ENCODE data around the gene ZNF335. TPM values are rescaled to one million over a fixed set of nuclear protein-coding genes. Genes with fewer than 3 reads are reported as not detected.

Gene ZNF335
- polyA plus RNA-seq, 3 donors from 2014 or later: 7.1 to 17.9 (median 9.6) TPM

GRCh38 chr20:45948742-45949541 is 23.1 kb downstream of the ZNF335 start:
- Mint-ChIP-seq H3K27ac (peak overlapping the region; percentile 6 to 76 (median 71)), H3K36me3 (peaks cover 6 to 30% (median 14%) of the 10 kb centered on the region in 3 donors), H3K4me3 (no peak overlapping the region), H3K4me1 (peaks cover 32 to 57% of the 10 kb centered on the region in 2 donors), H3K27me3 (ENCODE audit: low read depth in 3 of 3) (peaks cover 14 to 17% (median 15%) of the 10 kb centered on the region in 3 donors), H3K9me3 (no peaks in the 10 kb centered on the region)
- no peak for DNase-seq

DNA sequence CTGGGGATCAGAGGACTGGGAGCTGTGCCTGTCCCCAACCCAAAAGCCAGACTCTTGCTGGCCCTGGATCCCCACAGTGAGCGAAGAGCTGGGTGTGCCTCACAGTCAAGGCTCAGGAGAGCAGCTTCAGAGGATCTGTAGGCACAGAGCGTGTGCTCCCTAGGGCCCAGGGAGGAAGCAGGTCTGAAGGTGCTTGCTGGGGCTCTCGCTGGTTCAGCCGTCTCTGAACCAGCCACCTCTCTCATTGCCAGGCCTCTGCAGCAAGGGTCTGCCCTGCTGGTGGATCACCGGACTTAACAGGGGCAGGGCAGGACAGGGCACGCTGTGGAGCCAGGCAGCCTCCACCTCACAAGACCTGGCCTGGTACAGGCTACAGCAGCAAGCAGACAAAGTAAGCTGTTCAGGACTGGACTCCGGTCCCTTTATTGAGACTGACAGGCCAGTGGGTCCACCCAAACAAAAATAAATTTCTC is 23.7 kb downstream of the ZNF335 start:
- Mint-ChIP-seq H3K27me3 (ENCODE audit: low read depth in 3 of 3) (peaks cover 14 to 16% (median 15%) of the 10 kb centered on the region in 3 donors), H3K27ac (peak overlapping the region in 5 of 6 donors; percentile 28 to 97 (median 45)), H3K4me3 (no peak overlapping the region), H3K9me3 (no peaks in the 10 kb centered on the region), H3K36me3 (peaks cover 8 to 32% (median 16%) of the 10 kb centered on the region in 3 donors), H3K4me1 (peaks cover 37 to 63% of the 10 kb centered on the region in 2 donors)
- no peak for DNase-seq

- H3K4me3 Mint-ChIP-seq: peak overlapping the region in 1 of 5 donors; percentile 25
- peaks cover 13 to 16% (median 15%) of the 10 kb centered on the region in 3 donors for H3K27me3 Mint-ChIP-seq (ENCODE audit: low read depth in 3 of 3)
- H3K36me3 Mint-ChIP-seq: peaks cover 8 to 36% (median 16%) of the 10 kb centered on the region in 3 donors
- peak overlapping the region; percentile 68 to 97 (median 92) for H3K27ac Mint-ChIP-seq
- peaks cover 37 to 64% of the 10 kb centered on the region in 2 donors for H3K4me1 Mint-ChIP-seq
- no peaks in the 10 kb centered on the region for H3K9me3 Mint-ChIP-seq
- no peak for DNase-seq
Measured at GRCh38 chr20:45947110-45947866, 24.7 kb downstream of the ZNF335 start.

DNA sequence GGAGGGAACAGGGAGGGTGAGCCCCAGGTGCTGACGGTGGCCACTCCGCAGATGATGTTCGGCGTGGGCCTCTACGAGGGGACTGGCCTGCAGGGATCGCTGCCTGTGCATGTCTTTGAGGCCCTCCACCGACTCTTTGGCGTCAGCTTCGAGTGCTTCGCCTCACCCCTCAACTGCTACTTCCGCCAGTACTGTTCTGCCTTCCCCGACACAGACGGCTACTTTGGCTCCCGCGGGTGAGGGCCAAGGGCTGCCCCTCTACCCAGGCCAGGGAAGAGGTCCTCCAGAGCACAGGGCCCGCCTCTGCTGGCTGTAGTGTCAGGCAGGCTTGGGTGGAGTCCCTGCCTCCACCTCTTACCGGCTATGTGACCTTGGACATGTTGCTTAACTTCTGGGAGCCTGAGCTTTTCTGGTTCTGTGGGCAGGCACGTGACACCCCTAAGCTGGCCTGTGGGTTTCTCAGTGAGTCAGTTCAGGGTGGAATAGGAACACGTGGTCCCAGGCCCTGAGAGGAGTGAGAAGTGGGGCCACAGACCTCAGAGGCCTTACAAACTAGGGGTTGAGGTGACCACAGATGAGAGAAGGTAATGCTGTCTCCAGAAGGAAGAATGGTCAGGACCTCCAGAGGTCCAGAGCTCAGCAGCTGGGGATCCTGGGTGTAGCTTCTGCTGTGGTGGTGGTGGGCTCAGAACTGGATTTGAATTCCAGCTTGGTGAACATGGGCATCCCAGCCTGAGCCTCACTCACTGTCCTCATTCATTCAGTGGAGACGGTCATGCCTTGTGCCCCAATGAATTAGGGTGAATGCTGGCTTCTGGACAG is 25.6 kb downstream of the ZNF335 start:
- Mint-ChIP-seq H3K4me1 (peaks cover 37 to 61% of the 10 kb centered on the region in 2 donors), H3K27me3 (ENCODE audit: low read depth in 3 of 3) (peaks cover 8 to 13% (median 11%) of the 10 kb centered on the region in 3 donors), H3K36me3 (peaks cover 8 to 31% (median 16%) of the 10 kb centered on the region in 3 donors), H3K4me3 (peak overlapping the region; percentile 59 to 83 (median 77)), H3K9me3 (no peaks in the 10 kb centered on the region), H3K27ac (peak overlapping the region; percentile 88 to 97 (median 92))
- peak; percentile 70 to 92 (median 92) for DNase-seq

GRCh38 chr20:45945678-45946148 is 26.3 kb downstream of the ZNF335 start:
- Mint-ChIP-seq H3K36me3 (peaks cover 8 to 31% (median 16%) of the 10 kb centered on the region in 3 donors), H3K9me3 (no peaks in the 10 kb centered on the region), H3K4me1 (peaks cover 37 to 61% of the 10 kb centered on the region in 2 donors), H3K4me3 (peak overlapping the region; percentile 59 to 83 (median 77)), H3K27ac (peak overlapping the region; percentile 88 to 97 (median 92)), H3K27me3 (ENCODE audit: low read depth in 3 of 3) (peaks cover 8 to 13% (median 11%) of the 10 kb centered on the region in 3 donors)
- peak in 2 of 3 donors; percentile 40 to 45 for DNase-seq

DNA sequence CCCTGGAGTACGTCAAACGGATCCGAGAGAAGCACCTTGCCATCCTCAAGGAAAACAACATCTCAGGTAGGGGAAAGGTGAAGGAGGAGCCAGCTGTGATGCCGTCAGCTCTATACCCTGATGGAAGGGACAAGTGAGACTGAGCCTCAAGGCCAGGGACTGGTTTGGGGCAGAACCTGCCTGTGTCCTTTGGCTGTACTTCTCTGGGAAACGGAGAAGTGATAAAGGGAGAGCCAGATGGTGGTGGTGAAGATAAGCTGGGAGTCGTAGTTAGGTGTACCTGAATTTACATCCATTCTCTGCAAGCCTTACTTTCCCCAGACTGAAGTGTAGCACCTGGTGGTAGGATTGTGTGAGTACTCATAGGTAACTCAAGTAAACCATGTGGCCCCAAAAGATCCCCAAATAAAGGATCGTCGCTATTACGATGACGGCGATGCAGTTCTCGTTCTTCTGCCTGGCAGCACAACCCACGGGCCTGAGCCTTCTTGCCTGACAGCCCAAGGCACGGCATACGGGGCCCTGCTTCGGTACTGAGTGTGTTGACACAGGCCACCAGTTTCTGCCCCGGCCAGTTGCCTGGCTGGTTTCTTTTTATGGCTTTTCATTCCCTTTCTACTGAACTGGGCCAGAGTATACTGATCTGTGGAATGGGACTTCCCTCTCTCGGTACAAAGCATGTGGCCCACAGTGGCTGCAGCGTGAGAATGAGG is 26.9 kb downstream of the ZNF335 start:
- Mint-ChIP-seq H3K9me3 (no peaks in the 10 kb centered on the region), H3K4me1 (peaks cover 37 to 58% of the 10 kb centered on the region in 2 donors), H3K27ac (peak overlapping the region; percentile 88 to 97 (median 92)), H3K4me3 (peak overlapping the region; percentile 18 to 83 (median 77)), H3K27me3 (ENCODE audit: low read depth in 3 of 3) (peaks cover 8 to 13% (median 11%) of the 10 kb centered on the region in 3 donors), H3K36me3 (peaks cover 10 to 34% (median 16%) of the 10 kb centered on the region in 3 donors)
- DNase-seq: no peak

GRCh38 chr20:45944151-45944964 is 27.6 kb downstream of the ZNF335 start:
- Mint-ChIP-seq H3K27ac (peak overlapping the region; percentile 84 to 97 (median 92)), H3K36me3 (peaks cover 15 to 40% (median 23%) of the 10 kb centered on the region in 3 donors), H3K4me1 (peaks cover 37 to 56% of the 10 kb centered on the region in 2 donors), H3K4me3 (peak overlapping the region in 4 of 5 donors; percentile 59 to 83 (median 72)), H3K27me3 (ENCODE audit: low read depth in 3 of 3) (peaks cover 8 to 13% (median 11%) of the 10 kb centered on the region in 3 donors), H3K9me3 (no peaks in the 10 kb centered on the region)
- DNase-seq: peak in 2 of 3 donors; percentile 45 to 67

- peak overlapping the region in 2 of 5 donors; percentile 59 to 67 for H3K4me3 Mint-ChIP-seq
- peaks cover 16 to 42% (median 23%) of the 10 kb centered on the region in 3 donors for H3K36me3 Mint-ChIP-seq
- peaks cover 37 to 50% of the 10 kb centered on the region in 2 donors for H3K4me1 Mint-ChIP-seq
- no peaks in the 10 kb centered on the region for H3K9me3 Mint-ChIP-seq
- no peak for DNase-seq
- H3K27ac Mint-ChIP-seq: peak overlapping the region; percentile 84 to 97 (median 92)
- peaks cover 8 to 13% (median 11%) of the 10 kb centered on the region in 3 donors for H3K27me3 Mint-ChIP-seq (ENCODE audit: low read depth in 3 of 3)
Measured at GRCh38 chr20:45943613-45944012, 28.4 kb downstream of the ZNF335 start.

GRCh38 chr20:45940469-45940868 is 31.5 kb downstream of the ZNF335 start:
- Mint-ChIP-seq H3K27me3 (ENCODE audit: low read depth in 3 of 3) (peaks cover 0 to 7% (median 5%) of the 10 kb centered on the region in 3 donors), H3K4me1 (peaks cover 42% of the 10 kb centered on the region in 2 donors), H3K9me3 (no peaks in the 10 kb centered on the region), H3K27ac (peak overlapping the region in 1 of 6 donors; percentile 34), H3K36me3 (peaks cover 20 to 42% (median 21%) of the 10 kb centered on the region in 3 donors), H3K4me3 (no peak overlapping the region)
- DNase-seq: no peak

GRCh38 chr20:45940053-45940452 is 31.9 kb downstream of the ZNF335 start:
- Mint-ChIP-seq H3K27ac (peak overlapping the region in 2 of 6 donors; percentile 31 to 34), H3K4me1 (peaks cover 42% of the 10 kb centered on the region in 2 donors), H3K27me3 (ENCODE audit: low read depth in 3 of 3) (peaks cover 4 to 9% (median 8%) of the 10 kb centered on the region in 3 donors), H3K9me3 (no peaks in the 10 kb centered on the region), H3K36me3 (peaks cover 20 to 41% (median 21%) of the 10 kb centered on the region in 3 donors), H3K4me3 (no peak overlapping the region)
- no peak for DNase-seq

DNA sequence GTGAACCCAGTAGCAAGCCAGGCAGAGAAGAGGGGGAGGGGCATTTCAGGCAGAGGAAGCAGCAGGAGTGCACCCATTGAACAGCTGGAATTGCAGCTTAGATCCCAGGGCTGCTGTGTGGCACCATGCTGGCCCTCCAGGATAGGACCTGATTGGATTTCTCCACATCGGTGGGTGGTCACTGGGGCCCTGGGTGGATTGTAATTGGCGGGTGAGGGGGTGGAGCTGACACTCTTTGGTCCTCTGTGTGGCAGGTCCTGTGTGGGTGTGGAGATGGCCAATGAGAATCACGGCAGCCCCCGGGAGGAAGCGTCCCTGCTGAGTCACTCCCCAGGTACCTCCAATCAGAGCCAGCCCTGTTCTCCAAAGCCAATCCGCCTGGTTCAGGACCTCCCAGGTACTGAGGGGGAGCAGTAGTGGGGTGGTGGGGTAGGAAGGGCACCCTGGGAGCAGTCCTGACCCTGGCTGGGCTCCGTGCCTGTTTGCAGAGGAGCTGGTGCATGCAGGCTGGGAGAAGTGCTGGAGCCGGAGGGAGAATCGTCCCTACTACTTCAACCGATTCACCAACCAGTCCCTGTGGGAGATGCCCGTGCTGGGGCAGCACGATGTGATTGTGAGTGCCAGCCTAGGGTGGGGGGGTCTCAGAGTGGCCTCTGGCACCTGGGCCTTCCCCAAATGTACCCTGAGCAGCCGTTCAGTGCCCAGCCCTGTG is 33.1 kb downstream of the ZNF335 start:
- Mint-ChIP-seq H3K9me3 (no peaks in the 10 kb centered on the region), H3K27ac (peak overlapping the region in 3 of 6 donors; percentile 55 to 89 (median 79)), H3K4me1 (peaks cover 32% of the 10 kb centered on the region in 2 donors), H3K4me3 (no peak overlapping the region), H3K27me3 (ENCODE audit: low read depth in 3 of 3) (peaks cover 15 to 16% (median 16%) of the 10 kb centered on the region in 3 donors), H3K36me3 (peaks cover 14 to 30% (median 14%) of the 10 kb centered on the region in 3 donors)
- DNase-seq: no peak

All from immature natural killer cell (primary cell).